A673 (cell line): Measurements from ENCODE around the gene MBNL2. TPM values are rescaled to one million over a fixed set of nuclear protein-coding genes. Genes with fewer than 3 reads are reported as not detected.

Experiments
- BruUV-seq: library from RNA; stranded (reverse); fragments of 400-500 nt; replicated peaks from 2 replicates; lab custom pipeline; 2021; lab: Mats Ljungman, UMichigan
- CTCF ChIA-PET: fragments of 300-600 bp; sonication (Branson Sonifier 250); formaldehyde crosslinking; loops from one replicate; lab custom pipeline; 2022; ENCODE audit warnings: antibody characterized with exemption; lab: Charles Lee
- POLR2A ChIA-PET: fragments of 300-600 bp; sonication (Branson Sonifier 250); formaldehyde crosslinking; loops from one replicate; lab custom pipeline; 2022; ENCODE audit warnings: antibody characterized with exemption; ENCODE audit not compliant: low non-redundant PET; lab: Charles Lee
- DNase-seq: peaks from one replicate; pipeline ENCODE4 v3.0.0-alpha.2; 2015; ENCODE audit warnings: low spot score
- H3K27ac ChIP-seq: fragments of 200-600 bp; sonication (generic); 2 replicates; pipeline ENCODE4 v1.5.1; 2016; ENCODE audit warnings: mixed run types, low read depth, mild to moderate bottlenecking, mixed read lengths, antibody characterized with exemption, low read length; ENCODE audit not compliant: poor library complexity, severe bottlenecking
- H3K27me3 ChIP-seq: fragments of 200-600 bp; sonication (generic); replicated peaks from 2 replicates; pipeline ENCODE4 v1.6.1; 2017; ENCODE audit warnings: mixed run types, low read depth, mild to moderate bottlenecking, mixed read lengths, antibody characterized with exemption, low read length; ENCODE audit not compliant: insufficient read depth, poor library complexity
- H3K36me3 ChIP-seq: fragments of 200-600 bp; sonication (generic); 2 replicates; pipeline ENCODE4 v1.6.1; 2016; ENCODE audit warnings: mixed run types, mild to moderate bottlenecking, mixed read lengths, antibody characterized with exemption, low read length; ENCODE audit not compliant: insufficient read depth, poor library complexity, severe bottlenecking
- H3K4me1 ChIP-seq: fragments of 200-600 bp; sonication (generic); 2 replicates; pipeline ENCODE4 v1.6.1; 2017; ENCODE audit warnings: mixed run types, mild to moderate bottlenecking, mixed read lengths, antibody characterized with exemption, low read length; ENCODE audit not compliant: insufficient read depth, poor library complexity, severe bottlenecking
- H3K4me3 ChIP-seq: fragments of 200-600 bp; sonication (generic); 2 replicates; pipeline ENCODE4 v1.5.1; 2016; ENCODE audit warnings: low read depth, mixed run types, mild to moderate bottlenecking, mixed read lengths, low read length; ENCODE audit not compliant: poor library complexity, severe bottlenecking
- H3K9me3 ChIP-seq: fragments of 200-600 bp; sonication (generic); 2 replicates; pipeline ENCODE4 v1.6.1; 2016; ENCODE audit warnings: mixed run types, low read depth, mild to moderate bottlenecking, mixed read lengths, antibody characterized with exemption, low read length; ENCODE audit not compliant: poor library complexity, severe bottlenecking
- CTCF ChIP-seq: fragments of 300-800, 200-600 bp; sonication (generic); conservative IDR thresholded peaks from 2 replicates; pipeline ENCODE4 v1.5.1; 2017; ENCODE audit warnings: low read depth, mild to moderate bottlenecking, antibody characterized with exemption, low read length, moderate library complexity, mixed read lengths
- EZH2 ChIP-seq: fragments of 200-600 bp; sonication (generic); IDR thresholded peaks from 2 replicates; pipeline ENCODE4 v1.6.1; 2017; ENCODE audit warnings: borderline replicate concordance, low read depth, mild to moderate bottlenecking, mixed read lengths, antibody characterized with exemption, low read length; ENCODE audit not compliant: poor library complexity, severe bottlenecking
- intact Hi-C: fragments of 100-400 bp; cut with micrococcal nuclease; formaldehyde crosslinking; loops from one replicate; pipeline ENCODE4 v1.10.0; 2022; ENCODE audit not compliant: unreplicated experiment
- total RNA-seq: library from RNA; stranded (reverse); gene quantifications from 2 replicates; pipeline ENCODE4 v1.2.3, GENCODE V29; 2021

MBNL2 gene
- total RNA-seq, 1 experiment from 2014 or later = 12.0 TPM

DNA sequence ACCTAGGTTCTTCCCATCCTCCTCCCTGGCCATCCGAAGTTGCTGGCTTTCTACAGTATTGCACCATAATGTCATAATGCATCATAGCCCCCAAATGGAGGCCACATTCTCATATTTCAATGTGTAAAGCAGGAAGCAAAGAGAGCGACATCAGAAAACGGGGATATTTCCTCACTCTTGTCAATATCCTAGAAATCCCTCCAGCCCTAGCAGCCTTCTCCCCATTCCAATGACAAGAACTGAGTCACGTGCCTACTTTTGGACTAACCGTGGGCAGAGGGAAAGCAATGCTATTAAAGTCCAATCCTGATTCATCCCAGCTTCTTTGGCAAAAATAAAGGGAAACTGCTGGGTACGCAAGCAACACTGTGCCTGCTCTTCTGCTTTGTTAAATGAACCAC lies 207.5 kb downstream of the MBNL2 start:
- H3K27ac ChIP-seq = no peak overlapping the region
- CTCF ChIA-PET = no interaction called here

DNA sequence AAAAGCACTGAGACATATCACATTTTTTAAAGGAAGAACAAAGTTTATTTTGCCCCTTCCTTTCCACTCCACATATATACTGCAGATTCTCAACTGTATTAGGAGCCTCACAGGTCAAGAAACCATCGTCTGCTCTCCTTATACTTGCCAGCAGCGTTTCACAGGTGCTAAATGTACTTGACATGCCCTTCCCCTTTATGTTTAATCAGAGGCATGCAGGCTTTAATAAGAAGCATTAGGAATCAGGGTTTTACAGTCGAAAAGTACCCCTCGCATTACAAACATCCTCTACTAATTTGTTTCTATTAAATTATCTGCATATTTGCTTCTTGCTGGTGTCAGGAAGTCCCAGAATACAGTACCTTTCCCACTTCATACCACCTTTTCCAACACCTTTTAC lies 208.2 kb downstream of the MBNL2 start:
- intact Hi-C loops = loop anchor here (5.0 to 10.0 kb wide), 2 partner anchors 372 to 515 kb away; no protein-coding TSS in a partner anchor
- Histone ChIP-seq H3K9me3 (no peaks in the 10 kb centered on the region), H3K27ac (no peak overlapping the region), H3K36me3 (no peaks in the 10 kb centered on the region), H3K4me1 (peaks cover 10% of the 10 kb centered on the region), H3K4me3 (no peak overlapping the region), H3K27me3 (no peaks in the 10 kb centered on the region)
- POLR2A ChIA-PET = no interaction called here
- no peak for DNase-seq
- TF ChIP-seq CTCF = no peak
- no peak for TF ChIP-seq EZH2
- CTCF ChIA-PET = no interaction called here
- BruUV-seq = no TSS peak

More for the DNA sequence above, 207.5 kb downstream of the MBNL2 start:
- Histone ChIP-seq H3K9me3 (no peaks in the 10 kb centered on the region), H3K4me3 (no peak overlapping the region), H3K4me1 (peaks cover 10% of the 10 kb centered on the region), H3K36me3 (no peaks in the 10 kb centered on the region), H3K27me3 (no peaks in the 10 kb centered on the region)
- POLR2A ChIA-PET = no interaction called here
- intact Hi-C loops = loop anchor here (5.0 to 10.0 kb wide), 2 partner anchors 373 to 515 kb away; no protein-coding TSS in a partner anchor
- no peak for DNase-seq
- TF ChIP-seq CTCF (no peak), EZH2 (no peak)
- no TSS peak for BruUV-seq

DNA sequence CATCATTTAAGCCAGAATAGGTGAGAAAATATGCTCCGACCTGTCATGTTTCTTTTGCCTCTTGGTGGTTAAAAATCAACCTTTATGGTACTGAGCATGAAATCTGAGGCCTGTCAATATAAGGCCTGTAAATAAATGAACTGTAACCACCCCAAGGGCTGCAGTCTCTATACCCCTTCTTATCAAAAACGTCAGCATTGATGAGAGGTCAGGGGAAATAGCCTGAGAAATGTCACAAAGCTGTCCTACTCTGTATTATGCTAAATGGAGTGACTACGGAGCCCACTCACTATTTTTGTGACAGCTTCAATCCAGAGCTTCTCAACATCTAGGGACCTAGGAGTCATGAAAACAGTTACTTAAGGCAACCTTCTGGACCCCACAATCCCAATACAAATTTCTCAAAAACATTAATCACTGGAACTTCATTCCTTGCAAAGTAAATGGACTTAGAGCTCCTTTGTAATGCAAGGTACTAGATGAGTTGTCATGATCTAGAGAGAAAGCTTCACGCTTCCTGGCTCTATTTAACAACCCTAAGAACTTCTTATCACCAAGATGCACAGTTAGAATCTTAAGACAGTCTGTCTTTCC lies 209.1 kb downstream of the MBNL2 start:
- no peaks in the 10 kb centered on the region for H3K27me3 ChIP-seq
- BruUV-seq = no TSS peak
- H3K4me3 ChIP-seq = no peak overlapping the region
- no peaks in the 10 kb centered on the region for H3K9me3 ChIP-seq
- POLR2A ChIA-PET = no interaction called here
- H3K27ac ChIP-seq = no peak overlapping the region
- intact Hi-C loops = loop anchor here (5.0 to 10.0 kb wide), 2 partner anchors 371 to 514 kb away; no protein-coding TSS in a partner anchor
- DNase-seq = no peak
- peaks cover 13% of the 10 kb centered on the region for H3K4me1 ChIP-seq
- H3K36me3 ChIP-seq = no peaks in the 10 kb centered on the region
- TF ChIP-seq EZH2 = no peak
- no peak for TF ChIP-seq CTCF
- CTCF ChIA-PET = no interaction called here
